ENCODE results near the gene DUSP5.

DNA sequence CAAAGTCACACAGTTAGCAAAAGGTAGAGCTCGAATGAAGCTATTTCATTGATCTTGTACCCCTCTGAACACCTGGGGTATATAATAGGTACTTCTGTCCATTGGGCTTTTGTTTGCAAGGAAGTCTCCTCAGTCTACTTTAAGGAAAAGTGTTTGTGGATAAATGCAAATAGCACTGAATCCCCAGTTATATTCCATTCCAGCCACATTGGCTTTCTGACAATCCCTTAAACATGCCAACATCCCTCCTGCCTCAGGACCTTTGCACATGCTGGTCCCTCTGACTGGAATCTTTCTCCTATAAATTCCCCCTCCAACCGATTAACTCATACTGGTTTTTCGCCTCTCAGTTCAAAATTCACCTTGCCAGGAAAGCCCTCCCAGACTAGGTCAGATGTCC, 17.1 kb downstream of the DUSP5 start:
- TF ChIP-seq POLR2AphosphoS5 (IDR thresholded peaks at IDR 0.05; ENCODE audit: low read depth, low read length) = 0 out of 2 replicates have a peak, but pooled peaks have one; percentile 8
- TF ChIP-seq, protein P1, sequence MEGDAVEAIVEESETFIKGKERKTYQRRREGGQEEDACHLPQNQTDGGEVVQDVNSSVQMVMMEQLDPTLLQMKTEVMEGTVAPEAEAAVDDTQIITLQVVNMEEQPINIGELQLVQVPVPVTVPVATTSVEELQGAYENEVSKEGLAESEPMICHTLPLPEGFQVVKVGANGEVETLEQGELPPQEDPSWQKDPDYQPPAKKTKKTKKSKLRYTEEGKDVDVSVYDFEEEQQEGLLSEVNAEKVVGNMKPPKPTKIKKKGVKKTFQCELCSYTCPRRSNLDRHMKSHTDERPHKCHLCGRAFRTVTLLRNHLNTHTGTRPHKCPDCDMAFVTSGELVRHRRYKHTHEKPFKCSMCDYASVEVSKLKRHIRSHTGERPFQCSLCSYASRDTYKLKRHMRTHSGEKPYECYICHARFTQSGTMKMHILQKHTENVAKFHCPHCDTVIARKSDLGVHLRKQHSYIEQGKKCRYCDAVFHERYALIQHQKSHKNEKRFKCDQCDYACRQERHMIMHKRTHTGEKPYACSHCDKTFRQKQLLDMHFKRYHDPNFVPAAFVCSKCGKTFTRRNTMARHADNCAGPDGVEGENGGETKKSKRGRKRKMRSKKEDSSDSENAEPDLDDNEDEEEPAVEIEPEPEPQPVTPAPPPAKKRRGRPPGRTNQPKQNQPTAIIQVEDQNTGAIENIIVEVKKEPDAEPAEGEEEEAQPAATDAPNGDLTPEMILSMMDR (IDR thresholded peaks at IDR 0.05) = no peak
- TF ChIP-seq, protein P2, sequence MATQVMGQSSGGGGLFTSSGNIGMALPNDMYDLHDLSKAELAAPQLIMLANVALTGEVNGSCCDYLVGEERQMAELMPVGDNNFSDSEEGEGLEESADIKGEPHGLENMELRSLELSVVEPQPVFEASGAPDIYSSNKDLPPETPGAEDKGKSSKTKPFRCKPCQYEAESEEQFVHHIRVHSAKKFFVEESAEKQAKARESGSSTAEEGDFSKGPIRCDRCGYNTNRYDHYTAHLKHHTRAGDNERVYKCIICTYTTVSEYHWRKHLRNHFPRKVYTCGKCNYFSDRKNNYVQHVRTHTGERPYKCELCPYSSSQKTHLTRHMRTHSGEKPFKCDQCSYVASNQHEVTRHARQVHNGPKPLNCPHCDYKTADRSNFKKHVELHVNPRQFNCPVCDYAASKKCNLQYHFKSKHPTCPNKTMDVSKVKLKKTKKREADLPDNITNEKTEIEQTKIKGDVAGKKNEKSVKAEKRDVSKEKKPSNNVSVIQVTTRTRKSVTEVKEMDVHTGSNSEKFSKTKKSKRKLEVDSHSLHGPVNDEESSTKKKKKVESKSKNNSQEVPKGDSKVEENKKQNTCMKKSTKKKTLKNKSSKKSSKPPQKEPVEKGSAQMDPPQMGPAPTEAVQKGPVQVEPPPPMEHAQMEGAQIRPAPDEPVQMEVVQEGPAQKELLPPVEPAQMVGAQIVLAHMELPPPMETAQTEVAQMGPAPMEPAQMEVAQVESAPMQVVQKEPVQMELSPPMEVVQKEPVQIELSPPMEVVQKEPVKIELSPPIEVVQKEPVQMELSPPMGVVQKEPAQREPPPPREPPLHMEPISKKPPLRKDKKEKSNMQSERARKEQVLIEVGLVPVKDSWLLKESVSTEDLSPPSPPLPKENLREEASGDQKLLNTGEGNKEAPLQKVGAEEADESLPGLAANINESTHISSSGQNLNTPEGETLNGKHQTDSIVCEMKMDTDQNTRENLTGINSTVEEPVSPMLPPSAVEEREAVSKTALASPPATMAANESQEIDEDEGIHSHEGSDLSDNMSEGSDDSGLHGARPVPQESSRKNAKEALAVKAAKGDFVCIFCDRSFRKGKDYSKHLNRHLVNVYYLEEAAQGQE (IDR thresholded peaks at IDR 0.05; ENCODE audit: insufficient read depth in 1 of 2, low read depth in 2 of 2, low read length in 1 of 2) = no peak
